GM12878 (cell line): Measurements from ENCODE around the gene ZNF132. TPM values are rescaled to one million over a fixed set of nuclear protein-coding genes. Genes with fewer than 3 reads are reported as not detected.

Experiments
- ATAC-seq: fragments of 200-7000 bp; cut with Tn5 transposase; 3 replicates; pipeline ENCODE4 v1.9.1; 2020; ENCODE audit warnings: mild to moderate bottlenecking, moderate library complexity
- BruUV-seq: library from RNA; stranded (reverse); fragments of 400-500 nt; replicated peaks from 2 replicates; lab custom pipeline; 2021; lab: Mats Ljungman, UMichigan
- CTCF ChIA-PET: fragments of 300-600 bp; sonication (Branson Sonifier 250); formaldehyde crosslinking; extraction: SDS; loops from one replicate; lab custom pipeline; 2021; ENCODE audit warnings: inconsistent platforms; lab: Yijun Ruan, JAX
- POLR2A ChIA-PET: fragments of 350-600 bp; formaldehyde crosslinking; extraction: SDS; loops from one replicate; lab custom pipeline; 2021; ENCODE audit warnings: inconsistent platforms; lab: Charles Lee
- RAD21 ChIA-PET: fragments of 300-600 bp; sonication (Branson Sonifier 250); formaldehyde crosslinking; loops from one replicate; lab custom pipeline; 2023; ENCODE audit warnings: antibody characterized with exemption; ENCODE audit not compliant: unreplicated experiment; lab: Charles Lee
- SMC1A ChIA-PET: fragments of 300-600 bp; sonication (Branson Sonifier 250); formaldehyde crosslinking; loops from one replicate; lab custom pipeline; 2023; ENCODE audit not compliant: unreplicated experiment, uncharacterized antibody; lab: Charles Lee
- DNase-seq: peaks from one replicate; pipeline ENCODE4 v3.0.0-alpha.2; 2011; ENCODE audit warnings: low read depth, low spot score
- FAIRE-seq: peaks from 3 replicates; lab custom pipeline; 2011; peaks lifted over from hg19 to GRCh38; lab: Jason Lieb, UNC
- H2AFZ ChIP-seq: 2 replicates; pipeline ENCODE4 v1.6.0; 2011; ENCODE audit warnings: low read depth, low read length, control low read depth; ENCODE audit not compliant: control insufficient read depth
- H3K27ac ChIP-seq: 2 replicates; pipeline ENCODE4 v1.5.1; 2011; ENCODE audit warnings: control low read depth; ENCODE audit not compliant: control insufficient read depth, insufficient read depth
- H3K27me3 ChIP-seq, 2 experiments: replicated peaks in 1 of 2; 2 replicates each; pipeline versions ENCODE4 v1.6.0 to v1.6.1; 2011; ENCODE audit warnings: low read length in 1 of 2; ENCODE audit not compliant: control insufficient read depth in 2 of 2, insufficient read depth in 2 of 2
- H3K36me3 ChIP-seq, 2 experiments: 2 replicates each; pipeline ENCODE4 v1.5.1; 2011; ENCODE audit warnings: low read length in 1 of 2; ENCODE audit not compliant: control insufficient read depth in 2 of 2, insufficient read depth in 2 of 2
- H3K4me1 ChIP-seq: 2 replicates; pipeline ENCODE4 v1.6.1; 2011; ENCODE audit warnings: mild to moderate bottlenecking, low read length, moderate library complexity, mixed read lengths; ENCODE audit not compliant: control insufficient read depth, insufficient read depth
- H3K4me2 ChIP-seq: 2 replicates; pipeline ENCODE4 v1.6.0; 2011; ENCODE audit warnings: control low read depth; ENCODE audit not compliant: control insufficient read depth, insufficient read depth
- H3K4me3 ChIP-seq: fragments of 200-600 bp; sonication (generic); 2 replicates; pipeline ENCODE4 v1.5.1; 2016
- H3K79me2 ChIP-seq: 2 replicates; pipeline ENCODE4 v1.6.0; 2011; ENCODE audit warnings: low read length; ENCODE audit not compliant: control insufficient read depth, insufficient read depth
- H3K9ac ChIP-seq: 2 replicates; pipeline ENCODE4 v1.8.0; 2011; ENCODE audit warnings: low read length, control low read depth, mixed read lengths; ENCODE audit not compliant: control insufficient read depth, insufficient read depth
- H3K9me3 ChIP-seq: replicated peaks from 3 replicates; pipeline ENCODE4 v1.5.1; 2011; ENCODE audit warnings: mild to moderate bottlenecking, low read length; ENCODE audit not compliant: control insufficient read depth, insufficient read depth
- H4K20me1 ChIP-seq: 2 replicates; pipeline ENCODE4 v1.6.0; 2011; ENCODE audit not compliant: control insufficient read depth, insufficient read depth
- BACH1 ChIP-seq: fragments of 450-650 bp; IDR thresholded peaks from 2 replicates; pipeline ENCODE4 v1.6.1; 2017; ENCODE audit warnings: mild to moderate bottlenecking, borderline replicate concordance
- CHD4 ChIP-seq: fragments of 200-600 bp; sonication (generic); IDR thresholded peaks from 2 replicates; pipeline ENCODE4 v1.6.1; 2016; ENCODE audit warnings: mild to moderate bottlenecking
- CREB1 ChIP-seq: IDR thresholded peaks from 2 replicates; pipeline ENCODE4 v1.6.1; 2012; ENCODE audit warnings: low read depth, mild to moderate bottlenecking, inconsistent platforms
- CREM ChIP-seq: IDR thresholded peaks from 2 replicates; pipeline ENCODE4 v1.6.1; 2014; ENCODE audit warnings: antibody characterized with exemption, low read depth
- IKZF1 ChIP-seq: fragments of 450-650 bp; conservative IDR thresholded peaks from 2 replicates; pipeline ENCODE4 v1.6.1; 2017; ENCODE audit warnings: antibody characterized with exemption, mild to moderate bottlenecking
- SP1 ChIP-seq: IDR thresholded peaks from one replicate; pipeline ENCODE4 v1.6.1; 2011; ENCODE audit warnings: low read depth, low read length
- WGBS: methylation state at CpG from one replicate; pipeline ENCODE4 v1.1.6; 2016; ENCODE audit warnings: low lambda C conversion rate; ENCODE audit not compliant: insufficient replicate concordance, insufficient coverage; ENCODE audit errors: missing lambda C conversion rate; 5-methylcytosine and 5-hydroxymethylcytosine counted together
- in situ Hi-C: fragments of 300-500 bp; cut with MboI; formaldehyde crosslinking; loops from 9 replicates; pipeline ENCODE4 v1.14.3; 2018; ENCODE audit warnings: mixed read lengths
- intact Hi-C: fragments of 100-400 bp; cut with micrococcal nuclease; formaldehyde crosslinking; loops from one replicate; pipeline ENCODE4 v1.14.2; 2022; ENCODE audit not compliant: unreplicated experiment
- polyA plus RNA-seq, 11 experiments: library from polyadenylated mRNA; depleted of rRNA in 4 of 11; unstranded in 6 of 11; stranded (reverse) in 5 of 11; fragments of >200 nt; fragmentation: Nextera tagmentation in 4 of 11; fragmentation: Illumina TruSeq in 1 of 11; extraction: Ambion mirVana in 4 of 11; extraction: Trizol in 1 of 11; gene quantifications; 1 replicate in 1 of 11; 2 replicates in 10 of 11; pipeline versions ENCODE4 v1.2.1 to v1.2.3, GENCODE V29; 2011 to 2016; ENCODE audit warnings: inconsistent platforms in 2 of 11, missing spikeins in 2 of 11, low read depth in 1 of 11
- total RNA-seq, 4 experiments: library from RNA; depleted of rRNA in 3 of 4; stranded (reverse); fragments of >200 nt in 3 of 4; fragmentation: Illumina TruSeq in 1 of 4; extraction: Trizol in 1 of 4; gene quantifications; 2 replicates each; pipeline versions ENCODE4 v1.2.1 to v1.2.3, GENCODE V29; 2013 to 2021
- TF ChIP-seq, protein P1 (sequence below): IDR thresholded peaks from 2 replicates; pipeline ENCODE4 v1.6.1; 2012; ENCODE audit warnings: improper control_type of control experiment, low read depth, low read length; ENCODE audit not compliant: insufficient replicate concordance
- TF ChIP-seq, protein P2 (sequence below): fragments of 450-650 bp; IDR thresholded peaks from 2 replicates; pipeline ENCODE4 v1.6.1; 2017; ENCODE audit warnings: mild to moderate bottlenecking, moderate library complexity

ZNF132 gene
- total and polyA plus RNA-seq, 10 of the 15 experiments (the other 5 are each of a cell fraction or from before 2014, with no cell fraction given), result 0.56 to 4.0 (median 2.3) TPM

GRCh38 chr19:58409010-58409790, 30.8 kb downstream of the ZNF132 start (continued):
- TF ChIP-seq, protein P1, sequence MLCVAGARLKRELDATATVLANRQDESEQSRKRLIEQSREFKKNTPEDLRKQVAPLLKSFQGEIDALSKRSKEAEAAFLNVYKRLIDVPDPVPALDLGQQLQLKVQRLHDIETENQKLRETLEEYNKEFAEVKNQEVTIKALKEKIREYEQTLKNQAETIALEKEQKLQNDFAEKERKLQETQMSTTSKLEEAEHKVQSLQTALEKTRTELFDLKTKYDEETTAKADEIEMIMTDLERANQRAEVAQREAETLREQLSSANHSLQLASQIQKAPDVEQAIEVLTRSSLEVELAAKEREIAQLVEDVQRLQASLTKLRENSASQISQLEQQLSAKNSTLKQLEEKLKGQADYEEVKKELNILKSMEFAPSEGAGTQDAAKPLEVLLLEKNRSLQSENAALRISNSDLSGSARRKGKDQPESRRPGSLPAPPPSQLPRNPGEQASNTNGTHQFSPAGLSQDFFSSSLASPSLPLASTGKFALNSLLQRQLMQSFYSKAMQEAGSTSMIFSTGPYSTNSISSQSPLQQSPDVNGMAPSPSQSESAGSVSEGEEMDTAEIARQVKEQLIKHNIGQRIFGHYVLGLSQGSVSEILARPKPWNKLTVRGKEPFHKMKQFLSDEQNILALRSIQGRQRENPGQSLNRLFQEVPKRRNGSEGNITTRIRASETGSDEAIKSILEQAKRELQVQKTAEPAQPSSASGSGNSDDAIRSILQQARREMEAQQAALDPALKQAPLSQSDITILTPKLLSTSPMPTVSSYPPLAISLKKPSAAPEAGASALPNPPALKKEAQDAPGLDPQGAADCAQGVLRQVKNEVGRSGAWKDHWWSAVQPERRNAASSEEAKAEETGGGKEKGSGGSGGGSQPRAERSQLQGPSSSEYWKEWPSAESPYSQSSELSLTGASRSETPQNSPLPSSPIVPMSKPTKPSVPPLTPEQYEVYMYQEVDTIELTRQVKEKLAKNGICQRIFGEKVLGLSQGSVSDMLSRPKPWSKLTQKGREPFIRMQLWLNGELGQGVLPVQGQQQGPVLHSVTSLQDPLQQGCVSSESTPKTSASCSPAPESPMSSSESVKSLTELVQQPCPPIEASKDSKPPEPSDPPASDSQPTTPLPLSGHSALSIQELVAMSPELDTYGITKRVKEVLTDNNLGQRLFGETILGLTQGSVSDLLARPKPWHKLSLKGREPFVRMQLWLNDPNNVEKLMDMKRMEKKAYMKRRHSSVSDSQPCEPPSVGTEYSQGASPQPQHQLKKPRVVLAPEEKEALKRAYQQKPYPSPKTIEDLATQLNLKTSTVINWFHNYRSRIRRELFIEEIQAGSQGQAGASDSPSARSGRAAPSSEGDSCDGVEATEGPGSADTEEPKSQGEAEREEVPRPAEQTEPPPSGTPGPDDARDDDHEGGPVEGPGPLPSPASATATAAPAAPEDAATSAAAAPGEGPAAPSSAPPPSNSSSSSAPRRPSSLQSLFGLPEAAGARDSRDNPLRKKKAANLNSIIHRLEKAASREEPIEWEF, result no peak

GRCh38 chr19:58408152-58409009, 31.6 kb downstream of the ZNF132 start, which contains the start of gene ZNF584:
Gene ZNF584 (plus strand): TSS chr19:58408649. CDS start chr19:58409148, 499 bp downstream.
- ChIA-PET SMC1A (interaction anchor here (1.1 kb wide), 3 partner anchors 42 to 60 kb away, joined by 3 to 4 read pairs (median 3); partner anchors contain the start of gene ZNF324), POLR2A (interaction anchor here (0.9 to 1.6 kb wide), 4 partner anchors 8 to 61 kb away, joined by 3 to 5 read pairs (median 4); partner anchors contain the start of genes ZNF324 and ZNF324B), CTCF (interaction anchor here (0.7 to 1.4 kb wide), 2 partner anchors 10 to 43 kb away, joined by 3 to 5 read pairs; partner anchors contain the start of gene ZNF324B), RAD21 (interaction anchor here (0.8 to 1.3 kb wide), 6 partner anchors 21 to 111 kb away, joined by 3 to 6 read pairs (median 4); partner anchors contain the start of genes RPS5, ZBTB45, ZNF497 and ZSCAN22)
- H3K4me2 ChIP-seq, result peak within 1 kb of the TSS; percentile 100
- ATAC-seq (peak; percentile 98), FAIRE-seq (peak; percentile 82), DNase-seq (peak; percentile 60)
- no peaks in the 10 kb centered on the region for H3K9me3 ChIP-seq
- intact Hi-C loops, result loop anchor here (5.0 kb wide), 1 partner anchor 59 kb away; the partner anchor contains the start of gene ZNF324
- H3K36me3 ChIP-seq, result no peaks in the 10 kb centered on the region
- peak within 1 kb of the TSS; percentile 80 for H3K27ac ChIP-seq
- peak within 1 kb of the TSS; percentile 90 for H3K9ac ChIP-seq
- in situ Hi-C loops, result no loop called here
- WGBS, result under 1% methylated on average over 91 of the region's 100 CpGs
- peak within 1 kb of the TSS; percentile 98 for H2AFZ ChIP-seq
- H3K4me1 ChIP-seq, result peaks cover 8% of the 10 kb centered on the region
- BruUV-seq, result no TSS peak
- H3K27me3 ChIP-seq, result no peaks in the 10 kb centered on the region
- H3K79me2 ChIP-seq, result peaks cover 16% of the 10 kb centered on the region
- H3K4me3 ChIP-seq, result peak within 1 kb of the TSS; percentile 90
- no peaks in the 10 kb centered on the region for H4K20me1 ChIP-seq
- TF ChIP-seq BACH1 (peak; percentile 79), SP1 (peak; percentile 65), IKZF1 (peak; percentile 93), CREM (peak; percentile 92), CHD4 (0 out of 2 replicates have a peak, but pooled peaks have one; percentile 49), CREB1 (peak; percentile 84)
- TF ChIP-seq, protein P2, sequence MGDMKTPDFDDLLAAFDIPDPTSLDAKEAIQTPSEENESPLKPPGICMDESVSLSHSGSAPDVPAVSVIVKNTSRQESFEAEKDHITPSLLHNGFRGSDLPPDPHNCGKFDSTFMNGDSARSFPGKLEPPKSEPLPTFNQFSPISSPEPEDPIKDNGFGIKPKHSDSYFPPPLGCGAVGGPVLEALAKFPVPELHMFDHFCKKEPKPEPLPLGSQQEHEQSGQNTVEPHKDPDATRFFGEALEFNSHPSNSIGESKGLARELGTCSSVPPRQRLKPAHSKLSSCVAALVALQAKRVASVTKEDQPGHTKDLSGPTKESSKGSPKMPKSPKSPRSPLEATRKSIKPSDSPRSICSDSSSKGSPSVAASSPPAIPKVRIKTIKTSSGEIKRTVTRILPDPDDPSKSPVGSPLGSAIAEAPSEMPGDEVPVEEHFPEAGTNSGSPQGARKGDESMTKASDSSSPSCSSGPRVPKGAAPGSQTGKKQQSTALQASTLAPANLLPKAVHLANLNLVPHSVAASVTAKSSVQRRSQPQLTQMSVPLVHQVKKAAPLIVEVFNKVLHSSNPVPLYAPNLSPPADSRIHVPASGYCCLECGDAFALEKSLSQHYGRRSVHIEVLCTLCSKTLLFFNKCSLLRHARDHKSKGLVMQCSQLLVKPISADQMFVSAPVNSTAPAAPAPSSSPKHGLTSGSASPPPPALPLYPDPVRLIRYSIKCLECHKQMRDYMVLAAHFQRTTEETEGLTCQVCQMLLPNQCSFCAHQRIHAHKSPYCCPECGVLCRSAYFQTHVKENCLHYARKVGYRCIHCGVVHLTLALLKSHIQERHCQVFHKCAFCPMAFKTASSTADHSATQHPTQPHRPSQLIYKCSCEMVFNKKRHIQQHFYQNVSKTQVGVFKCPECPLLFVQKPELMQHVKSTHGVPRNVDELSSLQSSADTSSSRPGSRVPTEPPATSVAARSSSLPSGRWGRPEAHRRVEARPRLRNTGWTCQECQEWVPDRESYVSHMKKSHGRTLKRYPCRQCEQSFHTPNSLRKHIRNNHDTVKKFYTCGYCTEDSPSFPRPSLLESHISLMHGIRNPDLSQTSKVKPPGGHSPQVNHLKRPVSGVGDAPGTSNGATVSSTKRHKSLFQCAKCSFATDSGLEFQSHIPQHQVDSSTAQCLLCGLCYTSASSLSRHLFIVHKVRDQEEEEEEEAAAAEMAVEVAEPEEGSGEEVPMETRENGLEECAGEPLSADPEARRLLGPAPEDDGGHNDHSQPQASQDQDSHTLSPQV, result no peak
